HCT116 (cell line): Measurements from ENCODE around the gene SUPT20HL2. TPM values are rescaled to one million over a fixed set of nuclear protein-coding genes. Genes with fewer than 3 reads are reported as not detected.

Experiments used
- ATAC-seq: fragments of 200-7000 bp; cut with Tn5 transposase; 2 replicates; pipeline ENCODE4 v1.9.1; 2020; ENCODE audit warnings: mild to moderate bottlenecking, moderate library complexity
- BruUV-seq: library from RNA; stranded (reverse); fragments of 400-500 nt; replicated peaks from 2 replicates; lab custom pipeline; 2021; lab: Mats Ljungman, UMichigan
- CTCF ChIA-PET: fragments of 300-600 bp; sonication (Branson Sonifier 250); formaldehyde crosslinking; loops from one replicate; lab custom pipeline; 2021; ENCODE audit warnings: antibody characterized with exemption; lab: Charles Lee
- POLR2A ChIA-PET: fragments of 300-600, 350-600 bp; sonication (Branson Sonifier 250); formaldehyde crosslinking; loops from one replicate; lab custom pipeline; 2021; ENCODE audit warnings: antibody characterized with exemption; lab: Charles Lee
- RAD21 ChIA-PET, 2 experiments: fragments of 300-600 bp; sonication (Branson Sonifier 250); formaldehyde crosslinking; loops; one replicate each; lab custom pipeline; 2023; ENCODE audit warnings: low total read pairs in 2 of 2; ENCODE audit not compliant: uncharacterized antibody in 2 of 2, unreplicated experiment in 2 of 2, low non-redundant PET in 1 of 2; lab: Charles Lee
- DNase-seq: peaks from one replicate; pipeline ENCODE4 v3.0.0-alpha.2; 2010; ENCODE audit warnings: low read depth, low spot score
- H2AFZ ChIP-seq: fragments of 200-600 bp; shearing (Covaris generic), sonication (generic); 2 replicates; pipeline ENCODE4 v1.6.1; 2017; ENCODE audit warnings: low read depth, mixed run types, mixed read lengths, antibody characterized with exemption, low read length; ENCODE audit not compliant: poor library complexity, severe bottlenecking
- H3K27ac ChIP-seq: 2 replicates; pipeline ENCODE4 v1.5.1; 2012; ENCODE audit warnings: low read depth, low read length
- H3K27me3 ChIP-seq: fragments of 200-600 bp; sonication (generic); 2 replicates; pipeline ENCODE4 v1.6.1; 2016; ENCODE audit warnings: mixed run types, low read length, mixed read lengths; ENCODE audit not compliant: insufficient read depth
- H3K36me3 ChIP-seq, 2 experiments: fragments of 200-500 bp in 1 of 2; fragments of 200-600 bp in 1 of 2; sonication (Bioruptor generic) in 1 of 2; sonication (generic) in 1 of 2; 2 replicates each; pipeline versions ENCODE4 v1.5.1 to v1.6.1; 2014 to 2016; ENCODE audit warnings: low read length in 2 of 2, inconsistent platforms in 1 of 2, mixed read lengths in 1 of 2, mixed run types in 1 of 2; ENCODE audit not compliant: insufficient read depth in 2 of 2, control insufficient read depth in 1 of 2
- H3K4me1 ChIP-seq, 2 experiments: fragments of 200-600 bp in 1 of 2; sonication (generic) in 1 of 2; 2 replicates each; pipeline versions ENCODE4 v1.5.1 to v1.6.1; 2012 to 2017; ENCODE audit warnings: low read length in 2 of 2, inconsistent platforms in 1 of 2, mild to moderate bottlenecking in 1 of 2, mixed read lengths in 1 of 2, mixed run types in 1 of 2, moderate library complexity in 1 of 2; ENCODE audit not compliant: insufficient read depth in 2 of 2, control insufficient read depth in 1 of 2
- H3K4me2 ChIP-seq: fragments of 200-600 bp; sonication (generic); 2 replicates; pipeline ENCODE4 v1.6.1; 2017; ENCODE audit warnings: mixed run types, low read length, mixed read lengths
- H3K4me3 ChIP-seq, 2 experiments: fragments of 200-600 bp in 1 of 2; sonication (generic) in 1 of 2; replicated peaks in 1 of 2; 2 replicates each; pipeline ENCODE4 v1.5.1; 2011 to 2016; ENCODE audit warnings: low read length in 2 of 2, control low read depth in 1 of 2, low read depth in 1 of 2, mild to moderate bottlenecking in 1 of 2, mixed read lengths in 1 of 2, mixed run types in 1 of 2
- H3K79me2 ChIP-seq: fragments of 200-600 bp; sonication (generic); 2 replicates; pipeline ENCODE4 v1.6.1; 2017; ENCODE audit warnings: mild to moderate bottlenecking, mixed run types, low read length, moderate library complexity, mixed read lengths; ENCODE audit not compliant: insufficient read depth
- H3K9ac ChIP-seq: fragments of 200-600 bp; sonication (generic); 2 replicates; pipeline ENCODE4 v1.6.1; 2016; ENCODE audit warnings: low read length, mixed read lengths
- H3K9me2 ChIP-seq: fragments of 200-600 bp; sonication (generic), shearing (Covaris generic); 2 replicates; pipeline ENCODE4 v1.6.1; 2017; ENCODE audit warnings: mixed run types, mild to moderate bottlenecking, moderate library complexity; ENCODE audit not compliant: insufficient read depth
- H3K9me3 ChIP-seq, 2 experiments: fragments of 200-500 bp in 1 of 2; fragments of 200-600 bp in 1 of 2; sonication (Bioruptor generic) in 1 of 2; sonication (generic) in 1 of 2; 2 replicates each; pipeline ENCODE4 v1.6.1; 2014 to 2017; ENCODE audit warnings: low read length in 2 of 2, mixed read lengths in 2 of 2, inconsistent platforms in 1 of 2, low read depth in 1 of 2, mild to moderate bottlenecking in 1 of 2, mixed run types in 1 of 2, moderate library complexity in 1 of 2; ENCODE audit not compliant: control insufficient read depth in 1 of 2, insufficient read depth in 1 of 2
- H4K20me1 ChIP-seq: fragments of 200-600 bp; sonication (generic), shearing (Covaris generic); 2 replicates; pipeline ENCODE4 v1.6.1; 2017; ENCODE audit warnings: mixed run types, mild to moderate bottlenecking, moderate library complexity; ENCODE audit not compliant: insufficient read depth
- CBX3 ChIP-seq: IDR thresholded peaks from 2 replicates; pipeline ENCODE4 v1.6.1; 2012; ENCODE audit warnings: low read depth
- ELF1 ChIP-seq: IDR thresholded peaks from 2 replicates; pipeline ENCODE4 v1.6.1; 2012; ENCODE audit warnings: low read depth, borderline replicate concordance
- EZH2 ChIP-seq: fragments of 200-600 bp; sonication (generic); IDR thresholded peaks from 2 replicates; pipeline ENCODE4 v1.6.1; 2017; ENCODE audit warnings: antibody characterized with exemption, mixed run types
- EZH2phosphoT487 ChIP-seq: fragments of 200-600 bp; IDR thresholded peaks from 2 replicates; pipeline ENCODE4 v1.6.1; 2018; ENCODE audit warnings: antibody characterized with exemption, borderline replicate concordance
- FOSL1 ChIP-seq: IDR thresholded peaks from 2 replicates; pipeline ENCODE4 v1.6.1; 2012; ENCODE audit warnings: low read depth
- POLR2A ChIP-seq: IDR thresholded peaks from 2 replicates; pipeline ENCODE4 v1.7.0; 2011; ENCODE audit warnings: borderline replicate concordance; ENCODE audit not compliant: insufficient read depth, insufficient read length; ENCODE audit errors: extremely low read depth
- POLR2AphosphoS5 ChIP-seq: IDR thresholded peaks from 2 replicates; pipeline ENCODE4 v1.6.1; 2011; ENCODE audit warnings: mild to moderate bottlenecking, low read depth, low read length, moderate library complexity
- RAD21 ChIP-seq: IDR thresholded peaks from 2 replicates; pipeline ENCODE4 v1.6.1; 2012; ENCODE audit warnings: low read depth, mild to moderate bottlenecking
- SIN3A ChIP-seq: IDR thresholded peaks from 2 replicates; pipeline ENCODE4 v1.6.1; 2012; ENCODE audit warnings: low read depth
- SP1 ChIP-seq: IDR thresholded peaks from 2 replicates; pipeline ENCODE4 v1.6.1; 2012; ENCODE audit warnings: low read depth
- ZNF274 ChIP-seq: fragments of 200-500 bp; sonication (Bioruptor generic); IDR thresholded peaks from 2 replicates; pipeline ENCODE4 v1.6.1; 2014; ENCODE audit warnings: mild to moderate bottlenecking, low read depth, low read length, inconsistent platforms
- intact Hi-C: fragments of 100-400 bp; cut with micrococcal nuclease; formaldehyde crosslinking; loops from 2 replicates; pipeline ENCODE4 v1.10.0; 2022
- total RNA-seq: library from RNA; stranded (reverse); gene quantifications from one replicate; pipeline ENCODE4 v1.2.1, GENCODE V29; 2021; ENCODE audit not compliant: unreplicated experiment
- TF ChIP-seq, protein P1 (sequence below): IDR thresholded peaks from 2 replicates; pipeline ENCODE4 v1.6.1; 2012
- TF ChIP-seq, protein P2 (sequence below): IDR thresholded peaks from 2 replicates; pipeline ENCODE4 v1.6.1; 2012
- TF ChIP-seq, protein P3 (sequence below): IDR thresholded peaks from 2 replicates; pipeline ENCODE4 v1.6.1; 2012; ENCODE audit warnings: low read depth

SUPT20HL2 gene
- total RNA-seq, 1 experiment from 2014 or later, result not detected

DNA sequence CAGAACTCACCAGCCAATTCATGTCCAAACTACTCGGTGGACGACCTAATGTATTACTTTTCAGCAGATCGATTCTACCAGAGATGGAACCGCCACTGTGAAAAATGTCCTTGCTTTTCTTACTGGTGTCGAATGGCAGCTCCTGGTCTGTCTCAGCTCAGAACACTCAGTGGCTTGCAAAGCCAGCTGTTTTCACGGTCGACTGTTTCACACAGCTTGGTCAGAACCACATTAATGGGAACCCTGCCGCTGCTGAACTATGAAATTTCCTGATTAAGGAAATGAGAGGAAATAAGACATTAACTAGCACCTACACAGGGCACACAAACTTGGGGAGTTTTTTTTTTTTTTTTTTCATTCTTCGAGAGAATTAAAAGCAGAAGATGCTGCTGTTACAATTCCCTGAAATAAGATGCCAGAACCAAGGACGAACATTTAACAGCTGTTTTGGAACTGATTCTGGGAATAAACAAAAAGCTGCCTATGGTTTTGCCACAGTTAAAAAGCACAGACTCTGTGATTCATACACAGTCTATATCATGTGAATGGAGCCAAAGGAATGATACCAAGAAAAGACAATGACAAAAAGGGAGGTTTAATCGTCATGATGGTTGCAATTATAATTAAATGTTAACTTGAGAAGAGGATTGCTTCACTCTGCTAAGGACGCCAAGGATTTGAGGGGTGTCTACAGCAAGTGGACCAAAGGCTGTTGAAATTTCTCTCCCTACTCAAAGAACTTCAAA is 31.3 kb downstream of the SUPT20HL2 start:
- TF ChIP-seq, protein P1, sequence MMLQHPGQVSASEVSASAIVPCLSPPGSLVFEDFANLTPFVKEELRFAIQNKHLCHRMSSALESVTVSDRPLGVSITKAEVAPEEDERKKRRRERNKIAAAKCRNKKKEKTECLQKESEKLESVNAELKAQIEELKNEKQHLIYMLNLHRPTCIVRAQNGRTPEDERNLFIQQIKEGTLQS, result no peak
- no peak for TF ChIP-seq EZH2
- TF ChIP-seq FOSL1, result no peak
- TF ChIP-seq, protein P2, sequence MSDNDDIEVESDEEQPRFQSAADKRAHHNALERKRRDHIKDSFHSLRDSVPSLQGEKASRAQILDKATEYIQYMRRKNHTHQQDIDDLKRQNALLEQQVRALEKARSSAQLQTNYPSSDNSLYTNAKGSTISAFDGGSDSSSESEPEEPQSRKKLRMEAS, result no peak
- no peak for TF ChIP-seq ZNF274
- TF ChIP-seq ELF1, result no peak
- no peak for TF ChIP-seq SP1
- TF ChIP-seq RAD21, result no peak
- no peak for TF ChIP-seq SIN3A
- H3K9me2 ChIP-seq, result no peaks in the 10 kb centered on the region
- ATAC-seq, result no peak
- H3K27ac ChIP-seq, result no peak overlapping the region
- no peaks in the 10 kb centered on the region for H3K9me3 ChIP-seq
- H4K20me1 ChIP-seq, result no peaks in the 10 kb centered on the region
- H3K79me2 ChIP-seq, result no peaks in the 10 kb centered on the region
- CTCF ChIA-PET, result no interaction called here
- intact Hi-C loops, result no loop called here
- no peaks in the 10 kb centered on the region for H3K36me3 ChIP-seq
- H3K4me1 ChIP-seq, result no peaks in the 10 kb centered on the region
- H3K9ac ChIP-seq, result no peak overlapping the region
- POLR2A ChIA-PET, result no interaction called here
- H3K4me2 ChIP-seq, result no peak overlapping the region
- BruUV-seq, result no TSS peak
- H2AFZ ChIP-seq, result no peak overlapping the region
- RAD21 ChIA-PET, result no interaction called here
- no peak for DNase-seq
- no peak overlapping the region for H3K4me3 ChIP-seq
- H3K27me3 ChIP-seq, result no peaks in the 10 kb centered on the region

DNA sequence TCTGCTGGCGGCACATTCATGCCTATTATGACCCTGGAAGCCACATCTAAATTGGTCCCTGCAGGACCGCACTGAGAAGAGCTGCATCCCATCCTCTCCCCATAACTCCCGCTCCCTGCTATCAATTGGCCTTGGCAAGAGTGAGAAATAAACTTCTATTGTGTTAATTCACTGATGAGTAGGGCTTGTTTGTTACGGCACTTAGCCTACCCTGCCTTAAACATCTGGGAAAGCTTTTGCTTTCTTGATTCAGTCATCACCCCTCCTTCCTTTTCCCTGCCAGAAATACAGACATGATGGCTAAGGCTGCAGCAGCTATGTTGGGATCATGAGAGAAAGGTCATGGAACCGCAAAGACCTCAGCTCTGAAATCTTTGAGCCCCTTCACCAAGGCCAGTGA is 36.5 kb downstream of the SUPT20HL2 start:
- DNase-seq (no peak), ATAC-seq (no peak)
- Histone ChIP-seq H3K9me2 (no peaks in the 10 kb centered on the region), H3K27ac (no peak overlapping the region), H3K9me3 (no peaks in the 10 kb centered on the region), H2AFZ (no peak overlapping the region), H3K9ac (no peak overlapping the region), H3K36me3 (no peaks in the 10 kb centered on the region), H3K4me1 (no peaks in the 10 kb centered on the region), H3K4me3 (no peak overlapping the region), H4K20me1 (no peaks in the 10 kb centered on the region), H3K79me2 (no peaks in the 10 kb centered on the region), H3K4me2 (no peak overlapping the region), H3K27me3 (no peaks in the 10 kb centered on the region)
- intact Hi-C loops, result no loop called here
- ChIA-PET RAD21 (no interaction called here), POLR2A (no interaction called here), CTCF (no interaction called here)
- no TSS peak for BruUV-seq
- TF ChIP-seq SP1 (no peak), RAD21 (no peak), CBX3 (no peak), EZH2phosphoT487 (no peak), POLR2A (no peak), SIN3A (no peak), EZH2 (no peak), POLR2AphosphoS5 (no peak)
- TF ChIP-seq, protein P1, result no peak
- TF ChIP-seq, protein P3, sequence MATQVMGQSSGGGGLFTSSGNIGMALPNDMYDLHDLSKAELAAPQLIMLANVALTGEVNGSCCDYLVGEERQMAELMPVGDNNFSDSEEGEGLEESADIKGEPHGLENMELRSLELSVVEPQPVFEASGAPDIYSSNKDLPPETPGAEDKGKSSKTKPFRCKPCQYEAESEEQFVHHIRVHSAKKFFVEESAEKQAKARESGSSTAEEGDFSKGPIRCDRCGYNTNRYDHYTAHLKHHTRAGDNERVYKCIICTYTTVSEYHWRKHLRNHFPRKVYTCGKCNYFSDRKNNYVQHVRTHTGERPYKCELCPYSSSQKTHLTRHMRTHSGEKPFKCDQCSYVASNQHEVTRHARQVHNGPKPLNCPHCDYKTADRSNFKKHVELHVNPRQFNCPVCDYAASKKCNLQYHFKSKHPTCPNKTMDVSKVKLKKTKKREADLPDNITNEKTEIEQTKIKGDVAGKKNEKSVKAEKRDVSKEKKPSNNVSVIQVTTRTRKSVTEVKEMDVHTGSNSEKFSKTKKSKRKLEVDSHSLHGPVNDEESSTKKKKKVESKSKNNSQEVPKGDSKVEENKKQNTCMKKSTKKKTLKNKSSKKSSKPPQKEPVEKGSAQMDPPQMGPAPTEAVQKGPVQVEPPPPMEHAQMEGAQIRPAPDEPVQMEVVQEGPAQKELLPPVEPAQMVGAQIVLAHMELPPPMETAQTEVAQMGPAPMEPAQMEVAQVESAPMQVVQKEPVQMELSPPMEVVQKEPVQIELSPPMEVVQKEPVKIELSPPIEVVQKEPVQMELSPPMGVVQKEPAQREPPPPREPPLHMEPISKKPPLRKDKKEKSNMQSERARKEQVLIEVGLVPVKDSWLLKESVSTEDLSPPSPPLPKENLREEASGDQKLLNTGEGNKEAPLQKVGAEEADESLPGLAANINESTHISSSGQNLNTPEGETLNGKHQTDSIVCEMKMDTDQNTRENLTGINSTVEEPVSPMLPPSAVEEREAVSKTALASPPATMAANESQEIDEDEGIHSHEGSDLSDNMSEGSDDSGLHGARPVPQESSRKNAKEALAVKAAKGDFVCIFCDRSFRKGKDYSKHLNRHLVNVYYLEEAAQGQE, result no peak
